ENCODE measurements around the gene TNFSF12.

The TNFSF12 gene

GRCh38 chr17:7548585-7549400 lies at the start of gene TNFSF12:
Gene TNFSF12, plus strand, starts transcription at chr17:7549058. Its CDS starts 96 bp downstream, at chr17:7549154.
- peak; percentile 63 for DNase-seq

GRCh38 chr17:7499161-7499560 lies 49.7 kb upstream of the TNFSF12 start:
- no peak for DNase-seq

- DNase-seq, result no peak
Observed at GRCh38 chr17:7501729-7502128, 47.1 kb upstream of the TNFSF12 start.

GRCh38 chr17:7502171-7502847 lies 46.5 kb upstream of the TNFSF12 start:
- DNase-seq, result no peak

GRCh38 chr17:7502987-7503386 lies 45.9 kb upstream of the TNFSF12 start:
- DNase-seq, result no peak

- no peak for DNase-seq
Observed at GRCh38 chr17:7503521-7503920, 45.3 kb upstream of the TNFSF12 start.

- no peak for DNase-seq
Observed at GRCh38 chr17:7508145-7508544, 40.7 kb upstream of the TNFSF12 start.

GRCh38 chr17:7508846-7509245 lies 40.0 kb upstream of the TNFSF12 start:
- DNase-seq, result no peak

- no peak for DNase-seq
Observed at GRCh38 chr17:7509937-7510336, 38.9 kb upstream of the TNFSF12 start.

- DNase-seq, result no peak
Observed at GRCh38 chr17:7511108-7511507, 37.8 kb upstream of the TNFSF12 start.

GRCh38 chr17:7512105-7512504 lies 36.8 kb upstream of the TNFSF12 start:
- no peak for DNase-seq

GRCh38 chr17:7512824-7513540 lies 35.9 kb upstream of the TNFSF12 start:
- DNase-seq, result no peak

GRCh38 chr17:7513850-7514419 lies 34.9 kb upstream of the TNFSF12 start:
- no peak for DNase-seq

- DNase-seq, result no peak
Observed at GRCh38 chr17:7515911-7516610, 32.8 kb upstream of the TNFSF12 start.

- peak; percentile 64 for DNase-seq
Observed at GRCh38 chr17:7523033-7523432, 25.8 kb upstream of the TNFSF12 start.

- no peak for DNase-seq
Observed at GRCh38 chr17:7528842-7529241, 20.0 kb upstream of the TNFSF12 start.

GRCh38 chr17:7530023-7530900 lies 18.6 kb upstream of the TNFSF12 start:
- no peak for DNase-seq

GRCh38 chr17:7538050-7538449 lies 10.8 kb upstream of the TNFSF12 start:
- no peak for DNase-seq

- no peak for DNase-seq
Observed at GRCh38 chr17:7538891-7539545, 9.8 kb upstream of the TNFSF12 start.

GRCh38 chr17:7541074-7541621 lies 7.7 kb upstream of the TNFSF12 start:
- DNase-seq, result no peak

- DNase-seq, result no peak
Observed at GRCh38 chr17:7544911-7545310, 3.9 kb upstream of the TNFSF12 start.

All from CD4-positive, alpha-beta T cell treated with Interleukin-12 subunit alpha and Interleukin-12 subunit beta, for 1 hour (primary cell).